Muscle layer of duodenum (tissue), 2 donors: ENCODE data around the gene SUSD3.
"Not testable (repeated sequence)": the region's sequence is repeated elsewhere in the genome, so short reads cannot be mapped to it uniquely, and the experiment has no call there.

Experiments used
- H3K27ac ChIP-seq: one replicate; pipeline ENCODE4 v1.7.0; 2013; ENCODE audit warnings: mild to moderate bottlenecking, low read length
- H3K27me3 ChIP-seq: one replicate; pipeline ENCODE4 v1.7.0; 2013; ENCODE audit warnings: low read depth, mild to moderate bottlenecking, control low read depth, low read length
- H3K36me3 ChIP-seq, 2 donors: one replicate each; pipeline ENCODE4 v1.7.0; 2013; ENCODE audit warnings: low read length in 2 of 2, control low read depth in 1 of 2, mild to moderate bottlenecking in 1 of 2; ENCODE audit not compliant: insufficient read depth in 2 of 2, control insufficient read depth in 1 of 2
- H3K4me1 ChIP-seq, 2 donors: one replicate each; pipeline ENCODE4 v1.7.0; 2013; ENCODE audit warnings: low read length in 2 of 2, mild to moderate bottlenecking in 2 of 2, control low read depth in 1 of 2, moderate library complexity in 1 of 2; ENCODE audit not compliant: insufficient read depth in 2 of 2, control insufficient read depth in 1 of 2
- H3K4me3 ChIP-seq, 2 donors: one replicate each; pipeline ENCODE4 v1.7.0; 2013; ENCODE audit warnings: low read length in 2 of 2, low read depth in 1 of 2, mild to moderate bottlenecking in 1 of 2
- H3K9me3 ChIP-seq, 2 donors: one replicate each; pipeline ENCODE4 v1.7.0; 2013; ENCODE audit warnings: low read length in 2 of 2, control low read depth in 1 of 2, mild to moderate bottlenecking in 1 of 2; ENCODE audit not compliant: control insufficient read depth in 1 of 2
- donor health status: healthy.

The SUSD3 gene

GRCh38 chr9:93058355-93059010, at the start of gene SUSD3:
SUSD3 (plus strand) TSS chr9:93058701; CDS start chr9:93058743, 42 bp downstream.
- Histone ChIP-seq H3K27me3 (no peaks in the 10 kb centered on the region), H3K9me3 (no peaks in the 10 kb centered on the region), H3K36me3 (no peaks in the 10 kb centered on the region), H3K4me3 (peak within 1 kb of the TSS; percentile 21 to 72), H3K4me1 (peaks cover 14 to 26% of the 10 kb centered on the region in 2 donors), H3K27ac (no peak within 1 kb of the TSS)

GRCh38 chr9:93009337-93010015, 49.0 kb upstream of the SUSD3 start:
- Histone ChIP-seq H3K36me3 (peaks cover 5 to 8% of the 10 kb centered on the region in 2 donors), H3K9me3 (no peaks in the 10 kb centered on the region), H3K27ac (no peak overlapping the region), H3K27me3 (no peaks in the 10 kb centered on the region), H3K4me3 (no peak overlapping the region), H3K4me1 (no peaks in the 10 kb centered on the region)

- H3K4me3 ChIP-seq, result no peak overlapping the region
- no peak overlapping the region for H3K27ac ChIP-seq
- H3K36me3 ChIP-seq, result peaks cover 5 to 8% of the 10 kb centered on the region in 2 donors
- no peaks in the 10 kb centered on the region for H3K27me3 ChIP-seq
- no peaks in the 10 kb centered on the region for H3K9me3 ChIP-seq
- H3K4me1 ChIP-seq, result no peaks in the 10 kb centered on the region
Observed at GRCh38 chr9:93010056-93010455, 48.4 kb upstream of the SUSD3 start.

- Histone ChIP-seq H3K4me3 (no peak overlapping the region), H3K36me3 (peaks cover 5 to 6% of the 10 kb centered on the region in 2 donors), H3K4me1 (no peaks in the 10 kb centered on the region), H3K9me3 (no peaks in the 10 kb centered on the region), H3K27ac (no peak overlapping the region), H3K27me3 (no peaks in the 10 kb centered on the region)
Observed at GRCh38 chr9:93010704-93011103, 47.8 kb upstream of the SUSD3 start.

GRCh38 chr9:93011114-93011513, 47.4 kb upstream of the SUSD3 start:
- peaks cover 5 to 6% of the 10 kb centered on the region in 2 donors for H3K36me3 ChIP-seq
- H3K4me1 ChIP-seq, result no peaks in the 10 kb centered on the region
- H3K27me3 ChIP-seq, result no peaks in the 10 kb centered on the region

GRCh38 chr9:93012963-93013855, 45.3 kb upstream of the SUSD3 start:
- Histone ChIP-seq H3K27ac (no peak overlapping the region), H3K4me1 (no peaks in the 10 kb centered on the region), H3K9me3 (no peaks in the 10 kb centered on the region), H3K4me3 (no peak overlapping the region), H3K36me3 (peaks cover 3 to 5% of the 10 kb centered on the region in 2 donors), H3K27me3 (no peaks in the 10 kb centered on the region)

More at GRCh38 chr9:93011114-93011513, 47.4 kb upstream of the SUSD3 start:
- Histone ChIP-seq H3K27ac (no peak overlapping the region), H3K4me3 (no peak overlapping the region), H3K9me3 (no peaks in the 10 kb centered on the region)

GRCh38 chr9:93013856-93014582, 44.5 kb upstream of the SUSD3 start:
- H3K36me3 ChIP-seq, result peaks cover 3 to 5% of the 10 kb centered on the region in 2 donors

GRCh38 chr9:93015190-93015589, 43.3 kb upstream of the SUSD3 start:
- not testable (repeated sequence) for H3K4me1 ChIP-seq, H3K4me3 ChIP-seq, H3K27ac ChIP-seq, H3K9me3 ChIP-seq, H3K36me3 ChIP-seq, H3K27me3 ChIP-seq

More at GRCh38 chr9:93013856-93014582, 44.5 kb upstream of the SUSD3 start:
- no peak overlapping the region for H3K27ac ChIP-seq
- H3K9me3 ChIP-seq, result no peaks in the 10 kb centered on the region
- no peaks in the 10 kb centered on the region for H3K4me1 ChIP-seq
- H3K4me3 ChIP-seq, result no peak overlapping the region
- H3K27me3 ChIP-seq, result no peaks in the 10 kb centered on the region

- Histone ChIP-seq H3K4me3 (no peak overlapping the region), H3K36me3 (peaks cover 3 to 9% of the 10 kb centered on the region in 2 donors), H3K27me3 (no peaks in the 10 kb centered on the region), H3K27ac (no peak overlapping the region), H3K4me1 (no peaks in the 10 kb centered on the region), H3K9me3 (no peaks in the 10 kb centered on the region)
Observed at GRCh38 chr9:93017621-93018020, 40.9 kb upstream of the SUSD3 start.

- Histone ChIP-seq H3K4me3 (no peak overlapping the region), H3K27ac (no peak overlapping the region), H3K9me3 (no peaks in the 10 kb centered on the region), H3K36me3 (peaks cover 0 to 4% of the 10 kb centered on the region in 2 donors), H3K4me1 (no peaks in the 10 kb centered on the region), H3K27me3 (no peaks in the 10 kb centered on the region)
Observed at GRCh38 chr9:93020151-93020550, 38.4 kb upstream of the SUSD3 start.
